Vagina (tissue), 2 donors: Measurements from ENCODE around the gene MSH6.

ENCODE experiments used
- CTCF ChIP-seq, 3 experiments: fragments of 450-650 bp in 2 of 3; fragments of 200-600 bp in 1 of 3; sonication (generic) in 1 of 3; IDR thresholded peaks; one replicate each; pipeline ENCODE4 v1.5.1; 2017 to 2019; ENCODE audit warnings: antibody characterized with exemption in 3 of 3, mild to moderate bottlenecking in 2 of 3, moderate library complexity in 2 of 3
- POLR2A ChIP-seq, 2 donors: fragments of 450-650 bp; IDR thresholded peaks; one replicate each; pipeline ENCODE4 v1.6.1; 2017; ENCODE audit warnings: antibody characterized with exemption in 2 of 2, mild to moderate bottlenecking in 2 of 2, moderate library complexity in 2 of 2

- TF ChIP-seq POLR2A (IDR thresholded peaks at IDR 0.05) (no peak), CTCF (IDR thresholded peaks at IDR 0.05) (no peak)
Measured at GRCh38 chr2:47799031-47799609, 16.2 kb downstream of the MSH6 start.
